H1 (cell line): Measurements from ENCODE around the gene BOLA1. TPM values are rescaled to one million over a fixed set of nuclear protein-coding genes. Genes with fewer than 3 reads are reported as not detected.
A peak's percentile ranks its signal among the peaks of the same experiment; 100 is the strongest.

ENCODE experiments used
- CTCF ChIA-PET: fragments of 300-600 bp; sonication (Branson Sonifier 250); formaldehyde crosslinking; loops from one replicate; lab custom pipeline; 2021; ENCODE audit not compliant: partially characterized antibody; lab: Charles Lee
- POLR2A ChIA-PET: fragments of 300-600 bp; sonication (Branson Sonifier 250); formaldehyde crosslinking; loops from one replicate; lab custom pipeline; 2021; ENCODE audit warnings: inconsistent platforms; ENCODE audit not compliant: partially characterized antibody; lab: Charles Lee
- DNase-seq, 2 experiments: peaks; one replicate each; pipeline versions ENCODE4 v3.0.0 to v3.0.0-alpha.2; 2010 to 2022; ENCODE audit warnings: low spot score in 2 of 2, low read depth in 1 of 2, mixed read lengths in 1 of 2
- FAIRE-seq: peaks from 2 replicates; lab custom pipeline; 2011; peaks lifted over from hg19 to GRCh38; lab: Jason Lieb, UNC
- H2AFZ ChIP-seq: 2 replicates; pipeline ENCODE4 v1.8.1; 2012; ENCODE audit warnings: low read length, inconsistent platforms
- H2AK5ac ChIP-seq: 2 replicates; pipeline ENCODE4 v1.6.1; 2013; ENCODE audit warnings: low read depth, low read length
- H2BK120ac ChIP-seq: replicated peaks from 2 replicates; pipeline ENCODE3; 2013; ENCODE audit warnings: low read depth, low read length, inconsistent platforms
- H2BK12ac ChIP-seq: 2 replicates; pipeline ENCODE4 v1.6.1; 2013; ENCODE audit warnings: low read depth, low read length
- H2BK15ac ChIP-seq: 2 replicates; pipeline ENCODE4 v1.6.1; 2013; ENCODE audit warnings: low read length
- H2BK20ac ChIP-seq: 2 replicates; pipeline ENCODE4 v1.6.1; 2013; ENCODE audit warnings: low read length
- H2BK5ac ChIP-seq: 2 replicates; pipeline ENCODE4 v1.6.1; 2013; ENCODE audit warnings: low read depth, low read length
- H3K14ac ChIP-seq: 2 replicates; pipeline ENCODE4 v1.6.1; 2013; ENCODE audit warnings: inconsistent platforms; ENCODE audit not compliant: insufficient read length
- H3K18ac ChIP-seq: 2 replicates; pipeline ENCODE4 v1.6.1; 2013; ENCODE audit warnings: low read length; ENCODE audit errors: extremely low read depth
- H3K23ac ChIP-seq: 2 replicates; pipeline ENCODE4 v1.6.1; 2013; ENCODE audit warnings: inconsistent platforms; ENCODE audit not compliant: insufficient read length
- H3K23me2 ChIP-seq: 2 replicates; pipeline ENCODE4 v1.6.1; 2013; ENCODE audit warnings: low read depth, low read length
- H3K27ac ChIP-seq: 2 replicates; pipeline ENCODE4 v1.6.1; 2011; ENCODE audit warnings: low read depth, low read length, inconsistent platforms
- H3K27me3 ChIP-seq, 4 experiments: replicated peaks in 1 of 4; 1 replicate in 1 of 4; 2 replicates in 3 of 4; pipeline versions ENCODE4 v1.6.1 to v1.8.1; 2011 to 2013; ENCODE audit warnings: low read length in 3 of 4, mild to moderate bottlenecking in 3 of 4, inconsistent platforms in 2 of 4, mixed read lengths in 2 of 4, moderate library complexity in 1 of 4; ENCODE audit not compliant: control insufficient read depth in 3 of 4, insufficient read depth in 3 of 4; ENCODE audit errors: extremely low read depth in 1 of 4
- H3K36me3 ChIP-seq, 4 experiments: 2 replicates each; pipeline versions ENCODE4 v1.6.1 to v1.8.1; 2011 to 2013; ENCODE audit warnings: mild to moderate bottlenecking in 4 of 4, low read length in 3 of 4, moderate library complexity in 2 of 4, control low read depth in 1 of 4, inconsistent platforms in 1 of 4; ENCODE audit not compliant: insufficient read depth in 4 of 4, control insufficient read depth in 2 of 4
- H3K4ac ChIP-seq: replicated peaks from 2 replicates; pipeline ENCODE3; 2013; ENCODE audit warnings: low read length, low read depth, mixed read lengths, inconsistent platforms; ENCODE audit not compliant: insufficient read length
- H3K4me1 ChIP-seq, 4 experiments: replicated peaks in 1 of 4; 1 replicate in 1 of 4; 2 replicates in 3 of 4; pipeline versions ENCODE4 v1.6.1 to v1.8.1; 2011 to 2013; ENCODE audit warnings: low read length in 3 of 4, inconsistent platforms in 2 of 4, mixed read lengths in 1 of 4; ENCODE audit not compliant: insufficient read depth in 4 of 4, control insufficient read depth in 3 of 4
- H3K4me2 ChIP-seq, 2 experiments: 2 replicates each; pipeline versions ENCODE4 v1.6.1 to v1.8.1; 2011 to 2013; ENCODE audit warnings: low read depth in 2 of 2, low read length in 2 of 2, control low read depth in 1 of 2, inconsistent platforms in 1 of 2, mild to moderate bottlenecking in 1 of 2; ENCODE audit not compliant: insufficient read depth in 1 of 2
- H3K4me3 ChIP-seq, 4 experiments: fragments of 200-600, 300-600 bp in 1 of 4; sonication (generic), shearing (Covaris generic), sonication (Bioruptor Twin) in 1 of 4; 2 replicates each; pipeline versions ENCODE4 v1.5.1 to v1.8.1; 2011 to 2016; ENCODE audit warnings: low read length in 4 of 4, low read depth in 3 of 4, control low read depth in 2 of 4, inconsistent platforms in 2 of 4, mild to moderate bottlenecking in 2 of 4, mixed read lengths in 1 of 4, moderate library complexity in 1 of 4; ENCODE audit not compliant: insufficient read depth in 2 of 4; ENCODE audit errors: extremely low read depth in 1 of 4
- H3K56ac ChIP-seq: replicated peaks from 2 replicates; pipeline ENCODE3; 2013; ENCODE audit warnings: low read depth, mild to moderate bottlenecking, mixed read lengths, low read length, inconsistent platforms; ENCODE audit not compliant: insufficient read length
- H3K79me1 ChIP-seq: 2 replicates; pipeline ENCODE4 v1.6.1; 2013; ENCODE audit warnings: low read depth, low read length, control low read depth
- H3K79me2 ChIP-seq, 2 experiments: 2 replicates each; pipeline versions ENCODE4 v1.6.1 to v1.8.1; 2012 to 2013; ENCODE audit warnings: low read length in 2 of 2, mild to moderate bottlenecking in 2 of 2, inconsistent platforms in 1 of 2; ENCODE audit not compliant: insufficient read depth in 2 of 2, control insufficient read depth in 1 of 2
- H3K9ac ChIP-seq, 4 experiments: replicated peaks in 1 of 4; 1 replicate in 1 of 4; 2 replicates in 3 of 4; pipeline versions ENCODE4 v1.6.1 to v1.8.1; 2011 to 2013; ENCODE audit warnings: low read depth in 3 of 4, low read length in 3 of 4, control low read depth in 2 of 4, mild to moderate bottlenecking in 2 of 4, moderate library complexity in 2 of 4, inconsistent platforms in 1 of 4; ENCODE audit errors: extremely low read depth in 1 of 4
- H3K9me3 ChIP-seq, 2 experiments: 2 replicates each; pipeline versions ENCODE4 v1.6.1 to v1.8.1; 2012 to 2013; ENCODE audit warnings: mild to moderate bottlenecking in 2 of 2, moderate library complexity in 2 of 2, control low read depth in 1 of 2, inconsistent platforms in 1 of 2, low read depth in 1 of 2, low read length in 1 of 2, mixed read lengths in 1 of 2; ENCODE audit not compliant: insufficient read depth in 2 of 2
- H4K20me1 ChIP-seq, 2 experiments: replicated peaks in 1 of 2; 2 replicates each; pipeline versions ENCODE3 to v1.8.1; 2011 to 2013; ENCODE audit warnings: inconsistent platforms in 2 of 2, low read length in 2 of 2, mild to moderate bottlenecking in 1 of 2; ENCODE audit not compliant: insufficient read depth in 2 of 2, control insufficient read depth in 1 of 2
- H4K5ac ChIP-seq: 2 replicates; pipeline ENCODE4 v1.6.1; 2013; ENCODE audit warnings: low read length, low read depth, mixed read lengths, inconsistent platforms; ENCODE audit not compliant: insufficient read length
- H4K8ac ChIP-seq: 2 replicates; pipeline ENCODE4 v1.8.0; 2013; ENCODE audit warnings: mild to moderate bottlenecking, moderate library complexity, low read length, inconsistent platforms; ENCODE audit not compliant: insufficient read depth; ENCODE audit errors: extremely low read depth
- H4K91ac ChIP-seq: replicated peaks from 2 replicates; pipeline ENCODE3; 2013; ENCODE audit warnings: low read length, mixed read lengths, inconsistent platforms; ENCODE audit not compliant: insufficient read length
- CBX8 ChIP-seq: fragments of 300-800, 300-1000 bp; sonication (generic); IDR thresholded peaks from 2 replicates; pipeline ENCODE4 v1.7.1; 2016; ENCODE audit warnings: low read depth, low read length, borderline replicate concordance
- CTBP2 ChIP-seq: IDR thresholded peaks from 2 replicates; pipeline ENCODE4 v1.7.0; 2011; ENCODE audit warnings: borderline replicate concordance, mild to moderate bottlenecking, moderate library complexity, mixed read lengths, low read length; ENCODE audit not compliant: insufficient read depth, insufficient read length
- GTF2F1 ChIP-seq: IDR thresholded peaks from 2 replicates; pipeline ENCODE4 v1.6.1; 2012; ENCODE audit warnings: low read depth, low read length, improper control_type of control experiment, borderline replicate concordance
- POLR2A ChIP-seq, 2 experiments: IDR thresholded peaks; 1 replicate in 1 of 2; 2 replicates in 1 of 2; pipeline ENCODE4 v1.6.1; 2011; ENCODE audit warnings: low read depth in 2 of 2, low read length in 2 of 2, mild to moderate bottlenecking in 2 of 2; ENCODE audit errors: control extremely low read depth in 1 of 2
- RBBP5 ChIP-seq: IDR thresholded peaks from 2 replicates; pipeline ENCODE4 v1.7.1; 2012; ENCODE audit warnings: low read depth, mild to moderate bottlenecking, inconsistent platforms, low read length, moderate library complexity, borderline replicate concordance
- SRF ChIP-seq: IDR thresholded peaks from 2 replicates; pipeline ENCODE4 v1.6.1; 2011; ENCODE audit warnings: mild to moderate bottlenecking, low read depth, low read length, moderate library complexity
- WGBS, 2 experiments: shearing (Covaris generic) in 1 of 2; methylation state at CpG; one replicate each; pipeline versions ENCODE4 v1.1.6 to v1.1.7; 2013 to 2015; ENCODE audit warnings: low lambda C conversion rate in 2 of 2, mixed read lengths in 2 of 2, inconsistent platforms in 1 of 2, low coverage in 1 of 2, missing lambda C conversion rate in 1 of 2; ENCODE audit not compliant: insufficient replicate concordance in 2 of 2, insufficient coverage in 1 of 2, insufficient read length in 1 of 2; ENCODE audit errors: extremely low coverage in 1 of 2, missing lambda C conversion rate in 1 of 2; 5-methylcytosine and 5-hydroxymethylcytosine counted together
- polyA plus RNA-seq, 7 experiments: library from polyadenylated mRNA; depleted of rRNA in 3 of 7; stranded (reverse) in 5 of 7; unstranded in 2 of 7; fragments of >200 nt in 5 of 7; fragments of 200-250 nt in 2 of 7; gene quantifications; 1 replicate in 5 of 7; 2 replicates in 1 of 7; 4 replicates in 1 of 7; pipeline versions ENCODE4 v1.2.1 to v1.2.3, GENCODE V29; 2011 to 2013; ENCODE audit warnings: missing spikeins in 2 of 7, mixed read lengths in 2 of 7
- total RNA-seq: library from RNA; stranded (reverse); fragmentation: NEBNext Ultra II Directional; extraction: Animal tissue kit (Norgen Biotek cat#: 25700); gene quantifications from 2 replicates; pipeline ENCODE4 v1.2.1, GENCODE V29; 2021
- TF ChIP-seq, protein P1 (sequence below): IDR thresholded peaks from 2 replicates; pipeline ENCODE4 v1.6.1; 2012; ENCODE audit warnings: low read length, inconsistent platforms
- TF ChIP-seq, protein P2 (sequence below): IDR thresholded peaks from 2 replicates; pipeline ENCODE4 v1.6.1; 2011; ENCODE audit warnings: low read depth, mild to moderate bottlenecking, low read length; ENCODE audit not compliant: insufficient read depth

BOLA1 gene
- total and polyA plus RNA-seq, 2 of the 8 experiments (the other 6 are each of a cell fraction or from before 2014, with no cell fraction given), result 8.1 to 15.4 TPM

DNA sequence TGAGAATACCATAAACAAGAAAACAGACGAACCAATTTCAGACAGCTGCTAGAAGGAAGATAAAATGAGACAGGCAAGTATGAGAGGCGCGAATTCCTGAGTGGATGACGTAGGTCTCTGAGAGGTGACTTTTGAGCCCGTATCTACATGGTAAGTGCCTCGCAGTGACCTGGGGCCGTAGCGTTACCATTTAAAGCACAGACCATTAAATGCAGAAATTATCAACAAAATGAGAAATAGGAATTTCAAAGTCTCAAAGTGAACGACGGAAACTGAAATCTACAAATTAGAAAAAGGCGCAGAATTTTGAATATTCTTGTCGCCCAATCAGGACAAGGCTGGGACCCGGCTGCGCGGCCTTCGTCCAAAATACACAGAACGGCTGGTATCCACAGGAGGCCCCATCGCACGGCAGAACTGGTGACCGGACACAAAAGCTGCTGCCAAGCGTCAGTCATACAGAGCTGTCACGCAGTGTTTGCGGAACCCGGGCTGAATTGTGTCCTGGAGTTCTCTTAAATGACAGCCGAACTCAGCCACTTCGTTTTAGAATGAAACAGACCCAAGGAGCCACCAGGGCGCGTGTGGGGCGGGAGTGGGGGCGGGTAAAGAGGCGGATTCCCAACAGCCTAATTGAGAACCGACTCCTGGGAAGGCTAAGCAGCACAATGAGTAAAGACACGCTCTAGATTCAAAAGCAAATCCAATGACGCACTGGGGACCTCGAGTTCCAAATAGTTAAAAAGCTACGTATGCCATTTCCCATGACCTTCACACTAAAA is 13.8 kb upstream of the BOLA1 start:
- H2AFZ ChIP-seq, result no peak overlapping the region
- peak overlapping the region; percentile 73 for H3K56ac ChIP-seq
- peaks cover 21% of the 10 kb centered on the region for H3K23me2 ChIP-seq
- H3K4ac ChIP-seq, result peak overlapping the region; percentile 63
- no peaks in the 10 kb centered on the region for H3K9me3 ChIP-seq
- CTCF ChIA-PET, result interaction anchor here (0.8 kb wide), 1 partner anchor 76 kb away, joined by 4 read pairs; no protein-coding TSS in a partner anchor
- no peak overlapping the region for H2BK12ac ChIP-seq
- H3K23ac ChIP-seq, result no peak overlapping the region
- POLR2A ChIA-PET, result interaction anchor here (0.7 to 8.5 kb wide), 29 partner anchors 8 to 1726 kb away, joined by 3 to 278 read pairs (median 19); partner anchors contain the start of genes BOLA1, MTMR11, OTUD7B and PLEKHO1
- peak overlapping the region; percentile 90 for H3K27ac ChIP-seq
- 0 out of 2 replicates have a peak overlapping the region, but pooled peaks have one; percentile 9 for H2BK15ac ChIP-seq
- H2BK20ac ChIP-seq, result no peak overlapping the region; the same call in 1 of the 2 replicates
- no peaks in the 10 kb centered on the region for H3K36me3 ChIP-seq
- no peak overlapping the region for H2BK120ac ChIP-seq
- H3K14ac ChIP-seq, result no peak overlapping the region
- H4K91ac ChIP-seq, result peak overlapping the region; percentile 61
- peaks cover 3% of the 10 kb centered on the region; the same call in 1 of the 2 replicates for H3K79me1 ChIP-seq
- H4K5ac ChIP-seq, result no peak overlapping the region
- H3K18ac ChIP-seq, result peak overlapping the region; percentile 7; the same call in 1 of the 2 replicates
- peak overlapping the region; percentile 53 for H2BK5ac ChIP-seq
- H3K4me1 ChIP-seq, result peaks cover 0 to 5% (median 0%) of the 10 kb centered on the region in 4 experiments; a peak in 4 of 7 replicates
- no peaks in the 10 kb centered on the region for H3K27me3 ChIP-seq
- no peak overlapping the region; the same call in 1 of the 2 replicates for H4K8ac ChIP-seq
- peak overlapping the region; percentile 88 to 98 (median 92) for H3K9ac ChIP-seq
- H3K79me2 ChIP-seq, result 0 out of 4 replicates have a peak, but pooled peaks cover 0 to 4% of the 10 kb centered on the region in 2 experiments
- no peak overlapping the region for H2AK5ac ChIP-seq
- 2% methylated on average over 36 of the region's 36 CpGs; no CpG with 5 or more reads in 1 of the 2 experiments for WGBS, 2 experiments
- peak overlapping the region; percentile 83 to 87 for H3K4me2 ChIP-seq
- peak in 1 of 2 experiments; percentile 75 for DNase-seq
- no peak for FAIRE-seq
- peak overlapping the region; percentile 70 to 86 (median 78) for H3K4me3 ChIP-seq
- H4K20me1 ChIP-seq, result no peaks in the 10 kb centered on the region
- TF ChIP-seq GTF2F1 (no peak), SRF (no peak), CTBP2 (no peak), RBBP5 (no peak), CBX8 (no peak), POLR2A (IDR thresholded peaks at IDR 0.05; ENCODE audit: control extremely low read depth in 1 of 2, low read depth in 2 of 2, low read length in 2 of 2) (peak; percentile 80 to 92)
- TF ChIP-seq, protein P1, sequence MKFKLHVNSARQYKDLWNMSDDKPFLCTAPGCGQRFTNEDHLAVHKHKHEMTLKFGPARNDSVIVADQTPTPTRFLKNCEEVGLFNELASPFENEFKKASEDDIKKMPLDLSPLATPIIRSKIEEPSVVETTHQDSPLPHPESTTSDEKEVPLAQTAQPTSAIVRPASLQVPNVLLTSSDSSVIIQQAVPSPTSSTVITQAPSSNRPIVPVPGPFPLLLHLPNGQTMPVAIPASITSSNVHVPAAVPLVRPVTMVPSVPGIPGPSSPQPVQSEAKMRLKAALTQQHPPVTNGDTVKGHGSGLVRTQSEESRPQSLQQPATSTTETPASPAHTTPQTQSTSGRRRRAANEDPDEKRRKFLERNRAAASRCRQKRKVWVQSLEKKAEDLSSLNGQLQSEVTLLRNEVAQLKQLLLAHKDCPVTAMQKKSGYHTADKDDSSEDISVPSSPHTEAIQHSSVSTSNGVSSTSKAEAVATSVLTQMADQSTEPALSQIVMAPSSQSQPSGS, result no peak
- TF ChIP-seq, protein P2, sequence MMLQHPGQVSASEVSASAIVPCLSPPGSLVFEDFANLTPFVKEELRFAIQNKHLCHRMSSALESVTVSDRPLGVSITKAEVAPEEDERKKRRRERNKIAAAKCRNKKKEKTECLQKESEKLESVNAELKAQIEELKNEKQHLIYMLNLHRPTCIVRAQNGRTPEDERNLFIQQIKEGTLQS, result no peak
